A549 (cell line): ENCODE results near the gene PTGES3L. TPM values are rescaled to one million over a fixed set of nuclear protein-coding genes. Genes with fewer than 3 reads are reported as not detected.

Source experiments
- ATAC-seq, 2 experiments: fragments of 200-7000 bp in 1 of 2; fragments of >200 bp in 1 of 2; cut with Nextera tagmentation in 1 of 2; cut with Tn5 transposase in 1 of 2; 3 replicates each; pipeline versions ENCODE4 v1.8.0 to v1.9.1; 2018 to 2020; ENCODE audit warnings: mild to moderate bottlenecking in 1 of 2, moderate library complexity in 1 of 2
- CTCF ChIA-PET: fragments of 300-600 bp; sonication (Branson Sonifier 250); formaldehyde crosslinking; extraction: SDS; loops from one replicate; lab custom pipeline; 2021; ENCODE audit warnings: antibody characterized with exemption, inconsistent platforms; lab: Yijun Ruan, JAX
- POLR2A ChIA-PET: fragments of 350-600 bp; formaldehyde crosslinking; extraction: SDS; loops from one replicate; lab custom pipeline; 2021; ENCODE audit warnings: antibody characterized with exemption, inconsistent platforms; lab: Yijun Ruan, JAX
- DNase-seq, 2 experiments: peaks; one replicate each; pipeline versions ENCODE4 v3.0.0 to v3.0.0-alpha.2; 2011 to 2016; ENCODE audit warnings: low read depth in 1 of 2, low spot score in 1 of 2
- FAIRE-seq: peaks from 2 replicates; lab custom pipeline; 2011; peaks lifted over from hg19 to GRCh38; lab: Jason Lieb, UNC
- H3K27ac ChIP-seq, 2 experiments: fragments of >200 bp; sonication (Bioruptor Twin); formaldehyde crosslinking; 3 replicates each; pipeline ENCODE4 v1.5.1; 2016 to 2017
- H3K4me1 ChIP-seq: fragments of >200 bp; sonication (Bioruptor Twin); formaldehyde crosslinking; 3 replicates; pipeline ENCODE4 v1.6.1; 2016
- H3K4me2 ChIP-seq: fragments of >200 bp; sonication (Bioruptor Twin); formaldehyde crosslinking; 3 replicates; pipeline ENCODE4 v1.6.1; 2016
- H3K4me3 ChIP-seq: fragments of >200 bp; sonication (Bioruptor Twin); formaldehyde crosslinking; 3 replicates; pipeline ENCODE4 v1.5.1; 2016
- H3K9me3 ChIP-seq: fragments of >200 bp; sonication (Bioruptor Twin); formaldehyde crosslinking; 3 replicates; pipeline ENCODE4 v1.6.1; 2016
- BHLHE40 ChIP-seq: IDR thresholded peaks from 2 replicates; pipeline ENCODE4 v1.6.1; 2012; ENCODE audit warnings: low read depth, low read length, inconsistent platforms
- FOSB ChIP-seq: fragments of 250-450 bp; sonication (Bioruptor Pico); IDR thresholded peaks from 2 replicates; pipeline ENCODE4 v1.5.0; 2020; ENCODE audit warnings: mild to moderate bottlenecking, moderate library complexity
- FOXS1 ChIP-seq: fragments of 250-450 bp; sonication (Bioruptor Pico); IDR thresholded peaks from 2 replicates; pipeline ENCODE4 v1.5.0; 2020; ENCODE audit warnings: mild to moderate bottlenecking, moderate library complexity
- GATA3 ChIP-seq: IDR thresholded peaks from 2 replicates; pipeline ENCODE4 v1.6.1; 2012; ENCODE audit warnings: borderline replicate concordance
- HOXA7 ChIP-seq: fragments of 250-450 bp; sonication (Bioruptor Pico); IDR thresholded peaks from 2 replicates; pipeline ENCODE4 v1.5.0; 2020; ENCODE audit warnings: mild to moderate bottlenecking, moderate library complexity
- HOXB13 ChIP-seq: fragments of 250-450 bp; sonication (Bioruptor Pico); IDR thresholded peaks from 2 replicates; pipeline ENCODE4 v1.5.0; 2020; ENCODE audit warnings: low read depth, mild to moderate bottlenecking, moderate library complexity
- KDM1A ChIP-seq: fragments of 200-600 bp; sonication (generic); IDR thresholded peaks from 2 replicates; pipeline ENCODE4 v1.6.1; 2016; ENCODE audit warnings: low read depth, mild to moderate bottlenecking
- KDM5A ChIP-seq: fragments of 200-600 bp; sonication (generic); IDR thresholded peaks from 2 replicates; pipeline ENCODE4 v1.6.1; 2016; ENCODE audit warnings: antibody characterized with exemption, mild to moderate bottlenecking
- MAFK ChIP-seq: fragments of 450-650 bp; IDR thresholded peaks from 2 replicates; pipeline ENCODE4 v1.6.1; 2014; ENCODE audit not compliant: partially characterized antibody
- POLR2AphosphoS2 ChIP-seq: conservative IDR thresholded peaks from 2 replicates; pipeline ENCODE4 v1.6.1; 2012; ENCODE audit warnings: low read length, improper control_type of control experiment, inconsistent platforms
- RARB ChIP-seq: fragments of 250-450 bp; sonication (Bioruptor Pico); IDR thresholded peaks from 2 replicates; pipeline ENCODE4 v1.8.0; 2021; ENCODE audit warnings: mild to moderate bottlenecking, moderate library complexity
- SMC3 ChIP-seq: fragments of >200 bp; sonication (Bioruptor Twin); formaldehyde crosslinking; IDR thresholded peaks from 3 replicates; pipeline ENCODE4 v1.6.1; 2018; ENCODE audit warnings: inconsistent platforms
- SREBF2 ChIP-seq: fragments of 450-650 bp; IDR thresholded peaks from 2 replicates; pipeline ENCODE4 v1.6.1; 2014; ENCODE audit warnings: mild to moderate bottlenecking, moderate library complexity
- TFCP2L1 ChIP-seq: fragments of 250-450 bp; sonication (Bioruptor Pico); IDR thresholded peaks from 2 replicates; pipeline ENCODE4 v1.5.0; 2021; ENCODE audit warnings: mild to moderate bottlenecking
- WGBS: methylation state at CpG from one replicate; pipeline ENCODE4 v1.1.6; 2017; ENCODE audit errors: missing lambda C conversion rate; 5-methylcytosine and 5-hydroxymethylcytosine counted together
- polyA plus RNA-seq, 4 experiments: library from polyadenylated mRNA; depleted of rRNA in 3 of 4; stranded (reverse); fragments of >200 nt; fragmentation: RNase III in 1 of 4; extraction: RNeasy Plus Mini Kit Qiagen cat#74134 plus additional on column Dnase treatment in 1 of 4; gene quantifications; 2 replicates in 3 of 4; 3 replicates in 1 of 4; pipeline ENCODE4 v1.2.3, GENCODE V29; 2011 to 2017
- TF ChIP-seq, protein P1 (sequence below): fragments of 250-450 bp; sonication (Bioruptor Pico); IDR thresholded peaks from 2 replicates; pipeline ENCODE4 v1.5.0; 2020; ENCODE audit warnings: low read depth, mild to moderate bottlenecking, moderate library complexity
- TF ChIP-seq, protein P2 (sequence below): fragments of >200 bp; sonication (Bioruptor Twin); formaldehyde crosslinking; IDR thresholded peaks from 3 replicates; pipeline ENCODE4 v1.6.1; 2016
- TF ChIP-seq, protein P3 (sequence below): fragments of 250-450 bp; sonication (Bioruptor Pico); IDR thresholded peaks from 2 replicates; pipeline ENCODE4 v1.5.0; 2021; ENCODE audit warnings: mild to moderate bottlenecking, moderate library complexity, borderline replicate concordance
- TF ChIP-seq, protein P4 (sequence below): IDR thresholded peaks from 2 replicates; pipeline ENCODE4 v1.6.1; 2012
- TF ChIP-seq, protein P5 (sequence below): IDR thresholded peaks from 2 replicates; pipeline ENCODE4 v1.6.1; 2012
- TF ChIP-seq, protein P6 (sequence below): fragments of 450-650 bp; IDR thresholded peaks from 2 replicates; pipeline ENCODE4 v1.6.1; 2014; ENCODE audit warnings: antibody characterized with exemption

The PTGES3L gene
- polyA plus RNA-seq, 2 of the 4 experiments (the other 2 are of a cell fraction) = 1.8 to 3.5 TPM

DNA sequence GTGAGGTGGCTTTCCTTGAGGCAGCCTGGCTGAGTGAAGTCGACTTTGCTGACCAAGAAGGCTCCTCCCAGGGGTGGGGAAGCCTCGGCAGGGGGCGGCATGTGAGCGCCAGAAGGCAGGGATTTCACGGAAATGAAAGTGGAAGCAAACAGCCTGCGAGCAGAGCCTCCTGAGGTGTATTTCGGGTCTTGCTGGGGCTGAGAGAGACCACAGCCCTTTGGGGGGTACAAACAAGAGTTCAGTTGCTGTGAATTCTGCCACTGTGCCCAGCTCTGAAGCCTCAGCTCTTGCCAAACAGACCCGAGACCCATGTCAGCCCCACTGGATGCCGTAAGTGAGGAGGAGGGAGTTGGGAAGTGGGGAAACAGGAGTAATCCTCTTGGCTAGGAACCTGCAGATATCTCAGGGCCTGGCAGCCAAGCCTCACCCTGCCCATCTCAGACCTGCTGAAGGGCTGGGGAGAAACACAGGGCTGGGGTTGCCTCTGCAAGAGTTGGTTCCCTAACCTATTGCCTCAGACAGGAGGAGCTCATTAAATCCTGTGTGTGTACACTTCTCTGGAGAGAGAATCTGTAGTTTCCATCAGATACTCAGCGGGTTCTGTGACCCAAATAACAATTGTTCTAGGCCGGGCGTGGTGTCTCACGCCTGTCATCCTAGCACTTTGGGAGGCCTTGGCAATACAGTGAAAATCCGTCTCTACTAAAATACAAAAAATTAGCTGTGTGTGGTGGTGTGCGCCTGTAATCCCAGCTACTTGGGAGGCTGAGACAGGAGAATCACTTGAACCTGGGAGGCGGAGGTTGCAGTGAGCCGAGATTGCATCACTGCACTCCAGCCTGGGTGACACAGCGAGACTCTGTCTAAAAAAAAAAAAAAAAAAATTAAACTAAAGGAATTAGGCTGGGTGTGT, 27.0 kb upstream of the PTGES3L start, which contains the start of gene IFI35 (continued):
- TF ChIP-seq, protein P1, sequence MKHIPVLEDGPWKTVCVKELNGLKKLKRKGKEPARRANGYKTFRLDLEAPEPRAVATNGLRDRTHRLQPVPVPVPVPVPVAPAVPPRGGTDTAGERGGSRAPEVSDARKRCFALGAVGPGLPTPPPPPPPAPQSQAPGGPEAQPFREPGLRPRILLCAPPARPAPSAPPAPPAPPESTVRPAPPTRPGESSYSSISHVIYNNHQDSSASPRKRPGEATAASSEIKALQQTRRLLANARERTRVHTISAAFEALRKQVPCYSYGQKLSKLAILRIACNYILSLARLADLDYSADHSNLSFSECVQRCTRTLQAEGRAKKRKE (CRISPR knock-in tag) = no peak
- TF ChIP-seq KDM5A (no peak), GATA3 (no peak), SREBF2 (no peak)
- TF ChIP-seq, protein P2, sequence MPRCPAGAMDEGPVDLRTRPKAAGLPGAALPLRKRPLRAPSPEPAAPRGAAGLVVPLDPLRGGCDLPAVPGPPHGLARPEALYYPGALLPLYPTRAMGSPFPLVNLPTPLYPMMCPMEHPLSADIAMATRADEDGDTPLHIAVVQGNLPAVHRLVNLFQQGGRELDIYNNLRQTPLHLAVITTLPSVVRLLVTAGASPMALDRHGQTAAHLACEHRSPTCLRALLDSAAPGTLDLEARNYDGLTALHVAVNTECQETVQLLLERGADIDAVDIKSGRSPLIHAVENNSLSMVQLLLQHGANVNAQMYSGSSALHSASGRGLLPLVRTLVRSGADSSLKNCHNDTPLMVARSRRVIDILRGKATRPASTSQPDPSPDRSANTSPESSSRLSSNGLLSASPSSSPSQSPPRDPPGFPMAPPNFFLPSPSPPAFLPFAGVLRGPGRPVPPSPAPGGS = no peak
- TF ChIP-seq, protein P3, sequence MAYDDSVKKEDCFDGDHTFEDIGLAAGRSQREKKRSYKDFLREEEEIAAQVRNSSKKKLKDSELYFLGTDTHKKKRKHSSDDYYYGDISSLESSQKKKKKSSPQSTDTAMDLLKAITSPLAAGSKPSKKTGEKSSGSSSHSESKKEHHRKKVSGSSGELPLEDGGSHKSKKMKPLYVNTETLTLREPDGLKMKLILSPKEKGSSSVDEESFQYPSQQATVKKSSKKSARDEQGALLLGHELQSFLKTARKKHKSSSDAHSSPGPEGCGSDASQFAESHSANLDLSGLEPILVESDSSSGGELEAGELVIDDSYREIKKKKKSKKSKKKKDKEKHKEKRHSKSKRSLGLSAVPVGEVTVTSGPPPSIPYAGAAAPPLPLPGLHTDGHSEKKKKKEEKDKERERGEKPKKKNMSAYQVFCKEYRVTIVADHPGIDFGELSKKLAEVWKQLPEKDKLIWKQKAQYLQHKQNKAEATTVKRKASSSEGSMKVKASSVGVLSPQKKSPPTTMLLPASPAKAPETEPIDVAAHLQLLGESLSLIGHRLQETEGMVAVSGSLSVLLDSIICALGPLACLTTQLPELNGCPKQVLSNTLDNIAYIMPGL (CRISPR knock-in tag) = no peak

DNA sequence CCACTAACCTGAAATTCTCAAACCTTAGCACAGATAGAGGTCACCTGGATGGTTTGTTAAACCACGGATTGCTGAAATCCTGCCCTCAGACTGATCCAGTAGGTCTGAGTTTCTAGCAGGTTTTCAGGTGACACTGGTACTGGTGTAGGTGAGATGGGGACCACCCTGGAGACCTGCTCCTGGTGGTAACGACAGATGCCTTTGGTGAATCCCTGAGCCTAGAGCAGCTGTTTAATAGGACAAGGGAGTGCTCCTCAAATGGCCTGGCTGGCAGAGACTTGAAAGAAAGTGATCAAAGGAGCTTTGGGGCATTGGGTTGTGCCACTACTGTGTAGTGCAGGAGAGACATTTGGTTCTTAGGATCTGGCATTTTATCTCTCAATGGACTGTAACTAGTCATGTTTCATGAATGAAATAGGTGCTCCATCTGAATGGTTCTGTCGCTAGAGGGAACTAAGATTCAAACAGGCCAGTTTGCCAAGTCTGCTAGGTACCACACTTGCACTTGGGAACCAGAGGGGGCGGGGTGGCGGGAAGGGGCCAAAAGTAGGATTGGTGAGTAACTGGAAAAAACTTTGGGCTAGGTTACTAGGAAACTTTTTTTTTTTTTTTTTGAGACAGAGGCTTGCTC, 23.8 kb upstream of the PTGES3L start:
- no peak for FAIRE-seq
- CTCF ChIA-PET = interaction anchor here (1.4 to 2.0 kb wide), 2 partner anchors 17 to 161 kb away, joined by 3 to 7 read pairs; no protein-coding TSS in a partner anchor
- POLR2A ChIA-PET = interaction anchor here (1.3 kb wide), 1 partner anchor 21 kb away, joined by 4 read pairs; no protein-coding TSS in a partner anchor
- Histone ChIP-seq H3K4me1 (peaks cover 50% of the 10 kb centered on the region), H3K4me2 (no peak overlapping the region), H3K4me3 (no peak overlapping the region), H3K27ac (0 out of 6 replicates have a peak overlapping the region, but pooled peaks of 1 of the 2 experiments have one; percentile 5), H3K9me3 (no peaks in the 10 kb centered on the region)
- TF ChIP-seq HOXB13 (CRISPR knock-in tag) = no peak
- TF ChIP-seq, protein P4, sequence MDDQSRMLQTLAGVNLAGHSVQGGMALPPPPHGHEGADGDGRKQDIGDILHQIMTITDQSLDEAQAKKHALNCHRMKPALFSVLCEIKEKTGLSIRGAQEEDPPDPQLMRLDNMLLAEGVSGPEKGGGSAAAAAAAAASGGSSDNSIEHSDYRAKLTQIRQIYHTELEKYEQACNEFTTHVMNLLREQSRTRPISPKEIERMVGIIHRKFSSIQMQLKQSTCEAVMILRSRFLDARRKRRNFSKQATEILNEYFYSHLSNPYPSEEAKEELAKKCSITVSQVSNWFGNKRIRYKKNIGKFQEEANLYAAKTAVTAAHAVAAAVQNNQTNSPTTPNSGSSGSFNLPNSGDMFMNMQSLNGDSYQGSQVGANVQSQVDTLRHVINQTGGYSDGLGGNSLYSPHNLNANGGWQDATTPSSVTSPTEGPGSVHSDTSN = peak; percentile 6; the same call in 1 of the 2 replicates
- TF ChIP-seq MAFK = no peak
- TF ChIP-seq KDM1A = no peak
- peak; percentile 50 for TF ChIP-seq POLR2AphosphoS2
- no peak for TF ChIP-seq FOXS1 (CRISPR knock-in tag)
- TF ChIP-seq BHLHE40 = no peak
- TF ChIP-seq FOSB (CRISPR knock-in tag) = peak; percentile 93
- no peak; the same call in 1 of the 2 replicates for TF ChIP-seq RARB
- TF ChIP-seq SREBF2 = no peak
- TF ChIP-seq SMC3 = no peak
- TF ChIP-seq, protein P5, sequence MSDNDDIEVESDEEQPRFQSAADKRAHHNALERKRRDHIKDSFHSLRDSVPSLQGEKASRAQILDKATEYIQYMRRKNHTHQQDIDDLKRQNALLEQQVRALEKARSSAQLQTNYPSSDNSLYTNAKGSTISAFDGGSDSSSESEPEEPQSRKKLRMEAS = 0 out of 2 replicates have a peak, but pooled peaks have one; percentile 13
- TF ChIP-seq HOXA7 = 0 out of 2 replicates have a peak, but pooled peaks have one; percentile 41
- TF ChIP-seq TFCP2L1 (CRISPR knock-in tag) = peak; percentile 75; the same call in 1 of the 2 replicates
- TF ChIP-seq, protein P6, sequence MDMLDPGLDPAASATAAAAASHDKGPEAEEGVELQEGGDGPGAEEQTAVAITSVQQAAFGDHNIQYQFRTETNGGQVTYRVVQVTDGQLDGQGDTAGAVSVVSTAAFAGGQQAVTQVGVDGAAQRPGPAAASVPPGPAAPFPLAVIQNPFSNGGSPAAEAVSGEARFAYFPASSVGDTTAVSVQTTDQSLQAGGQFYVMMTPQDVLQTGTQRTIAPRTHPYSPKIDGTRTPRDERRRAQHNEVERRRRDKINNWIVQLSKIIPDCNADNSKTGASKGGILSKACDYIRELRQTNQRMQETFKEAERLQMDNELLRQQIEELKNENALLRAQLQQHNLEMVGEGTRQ = no peak
- 78% methylated on average over 5 of the region's 5 CpGs for WGBS
- DNase-seq = peak in 1 of 2 experiments; percentile 80
- ATAC-seq = peak; percentile 47 to 68
